Liver (tissue), 9 donors: ENCODE results near the gene ANXA11. TPM values are rescaled to one million over a fixed set of nuclear protein-coding genes. Genes with fewer than 3 reads are reported as not detected.

ENCODE experiments used
- DNase-seq: peaks from one replicate; pipeline ENCODE4 v3.0.0-alpha.2; 2017; ENCODE audit warnings: low spot score
- H3K27ac ChIP-seq, 2 donors: one replicate each; pipeline ENCODE4 v1.7.0; 2013; ENCODE audit warnings: inconsistent platforms in 2 of 2, low read length in 2 of 2, control low read depth in 1 of 2, low read depth in 1 of 2, mild to moderate bottlenecking in 1 of 2
- H3K27me3 ChIP-seq, 4 donors: one replicate each; pipeline versions ENCODE4 v1.6.1 to v1.7.0; 2013; ENCODE audit warnings: low read length in 3 of 4, inconsistent platforms in 1 of 4, mild to moderate bottlenecking in 1 of 4, moderate library complexity in 1 of 4; ENCODE audit not compliant: control insufficient read depth in 4 of 4, insufficient read depth in 4 of 4
- H3K36me3 ChIP-seq, 4 donors: one replicate each; pipeline versions ENCODE4 v1.6.1 to v1.7.0; 2013; ENCODE audit warnings: low read length in 3 of 4, mild to moderate bottlenecking in 3 of 4, low read depth in 1 of 4, moderate library complexity in 1 of 4; ENCODE audit not compliant: control insufficient read depth in 4 of 4, insufficient read depth in 3 of 4
- H3K4me1 ChIP-seq, 4 donors: one replicate each; pipeline versions ENCODE4 v1.6.1 to v1.7.0; 2013; ENCODE audit warnings: low read length in 3 of 4, mild to moderate bottlenecking in 3 of 4, moderate library complexity in 1 of 4; ENCODE audit not compliant: control insufficient read depth in 4 of 4, insufficient read depth in 4 of 4
- H3K4me3 ChIP-seq, 3 donors: one replicate each; pipeline versions ENCODE4 v1.6.1 to v1.7.0; 2013; ENCODE audit warnings: low read length in 3 of 3, control low read depth in 1 of 3, low read depth in 1 of 3, mild to moderate bottlenecking in 1 of 3
- H3K9ac ChIP-seq, 2 donors: one replicate each; pipeline ENCODE4 v1.7.0; 2013; ENCODE audit warnings: low read length in 2 of 2, mild to moderate bottlenecking in 2 of 2, moderate library complexity in 2 of 2, control low read depth in 1 of 2, low read depth in 1 of 2
- H3K9me3 ChIP-seq, 4 donors: one replicate each; pipeline versions ENCODE4 v1.6.1 to v1.7.0; 2013; ENCODE audit warnings: low read length in 3 of 4; ENCODE audit not compliant: control insufficient read depth in 4 of 4
- ATF3 ChIP-seq: IDR thresholded peaks from 2 replicates; pipeline ENCODE4 v1.6.1; 2016; ENCODE audit warnings: antibody characterized with exemption
- CTCF ChIP-seq: fragments of 150-350 bp; IDR thresholded peaks from 2 replicates; pipeline ENCODE4 v1.5.1; 2017; ENCODE audit warnings: improper control_type of control experiment, low read depth, low read length; ENCODE audit not compliant: missing input control
- EGR1 ChIP-seq, 2 donors: IDR thresholded peaks; 2 replicates each; pipeline ENCODE4 v1.6.1; 2016 to 2018; ENCODE audit warnings: antibody characterized with exemption in 2 of 2, low read depth in 2 of 2
- FOXA1 ChIP-seq: IDR thresholded peaks from 2 replicates; pipeline ENCODE4 v1.6.1; 2016; ENCODE audit warnings: antibody characterized with exemption
- FOXA2 ChIP-seq: IDR thresholded peaks from 2 replicates; pipeline ENCODE4 v1.6.1; 2016; ENCODE audit warnings: antibody characterized with exemption
- GABPA ChIP-seq, 2 donors: IDR thresholded peaks in 1 of 2; conservative IDR thresholded peaks in 1 of 2; 2 replicates each; pipeline ENCODE4 v1.6.1; 2016; ENCODE audit warnings: antibody characterized with exemption in 2 of 2, mild to moderate bottlenecking in 1 of 2, moderate library complexity in 1 of 2
- HNF4A ChIP-seq, 2 donors: conservative IDR thresholded peaks; 2 replicates each; pipeline ENCODE4 v1.6.1; 2016; ENCODE audit warnings: antibody characterized with exemption in 2 of 2, mild to moderate bottlenecking in 2 of 2
- HNF4G ChIP-seq: IDR thresholded peaks from 2 replicates; pipeline ENCODE4 v1.6.1; 2016; ENCODE audit warnings: antibody characterized with exemption
- JUND ChIP-seq, 2 donors: IDR thresholded peaks; 2 replicates each; pipeline ENCODE4 v1.6.1; 2016; ENCODE audit warnings: antibody characterized with exemption in 2 of 2
- NR2F2 ChIP-seq: IDR thresholded peaks from 2 replicates; pipeline ENCODE4 v1.6.1; 2016; ENCODE audit warnings: antibody characterized with exemption
- RAD21 ChIP-seq, 2 donors: IDR thresholded peaks; 2 replicates each; pipeline ENCODE4 v1.6.1; 2016; ENCODE audit warnings: antibody characterized with exemption in 2 of 2, mild to moderate bottlenecking in 2 of 2
- RXRA ChIP-seq, 2 donors: IDR thresholded peaks; 2 replicates each; pipeline ENCODE4 v1.6.1; 2017 to 2018; ENCODE audit warnings: antibody characterized with exemption in 2 of 2, mild to moderate bottlenecking in 1 of 2
- SP1 ChIP-seq: IDR thresholded peaks from 2 replicates; pipeline ENCODE4 v1.6.1; 2018; ENCODE audit warnings: antibody characterized with exemption, mild to moderate bottlenecking
- TAF1 ChIP-seq: conservative IDR thresholded peaks from 2 replicates; pipeline ENCODE4 v1.6.1; 2016; ENCODE audit warnings: antibody characterized with exemption, mild to moderate bottlenecking
- YY1 ChIP-seq: IDR thresholded peaks from 2 replicates; pipeline ENCODE4 v1.6.1; 2016; ENCODE audit warnings: antibody characterized with exemption, mild to moderate bottlenecking
- ZBTB33 ChIP-seq: IDR thresholded peaks from 2 replicates; pipeline ENCODE4 v1.6.1; 2016; ENCODE audit warnings: antibody characterized with exemption
- WGBS: extraction: QIAGEN DNeasy Blood & Tissue Kit; methylation state at CpG from one replicate; pipeline ENCODE4 v1.1.7; 2013; 5-methylcytosine and 5-hydroxymethylcytosine counted together
- polyA plus RNA-seq, 2 donors: library from polyadenylated mRNA; stranded (reverse) in 1 of 2; unstranded in 1 of 2; fragments of 200-250 nt in 1 of 2; fragments of >200 nt in 1 of 2; fragmentation: Nextera tagmentation in 1 of 2; extraction: Ambion mirVana in 1 of 2; gene quantifications; one replicate each; pipeline versions ENCODE4 v1.2.1 to v1.2.3, GENCODE V29; 2013 to 2015
- total RNA-seq, 2 donors: library from RNA; depleted of rRNA; stranded (reverse); fragments of >200 nt; gene quantifications; one replicate each; pipeline ENCODE4 v1.2.3, GENCODE V29; 2014
- TF ChIP-seq, protein P1 (sequence below): IDR thresholded peaks from 2 replicates; pipeline ENCODE4 v1.6.1; 2016; ENCODE audit warnings: antibody characterized with exemption, mild to moderate bottlenecking
- TF ChIP-seq, protein P2 (sequence below): IDR thresholded peaks from 2 replicates; pipeline ENCODE4 v1.6.1; 2016; ENCODE audit warnings: antibody characterized with exemption
- donor health status: healthy.
- donor health status: healthy.
- donor health status: healthy.
- donor health status: healthy.
- donor health status: healthy.

ANXA11 gene
- total and polyA plus RNA-seq, 4 donors, result 14.0 to 40.4 (median 24.8) TPM

- Histone ChIP-seq H3K27me3 (no peaks in the 10 kb centered on the region), H3K27ac (no peak overlapping the region), H3K9ac (no peak overlapping the region), H3K36me3 (peaks cover 0 to 5% (median 2%) of the 10 kb centered on the region in 4 donors), H3K9me3 (no peaks in the 10 kb centered on the region), H3K4me1 (peaks cover 4 to 9% (median 5%) of the 10 kb centered on the region in 4 donors), H3K4me3 (no peak overlapping the region)
- 30% methylated on average over 12 of the region's 12 CpGs for WGBS
- DNase-seq, result no peak
- TF ChIP-seq ZBTB33 (no peak), ATF3 (no peak), FOXA1 (no peak), HNF4A (conservative IDR thresholded peaks at IDR 0.05) (no peak), RXRA (IDR thresholded peaks at IDR 0.05) (no peak), NR2F2 (no peak), RAD21 (IDR thresholded peaks at IDR 0.05) (no peak), GABPA (IDR thresholded peaks at IDR 0.05 in 1 of 2, conservative IDR thresholded peaks at IDR 0.05 in 1 of 2) (no peak), TAF1 (no peak)
Measured at GRCh38 chr10:80144696-80145131, 60.6 kb downstream of the ANXA11 start.

DNA sequence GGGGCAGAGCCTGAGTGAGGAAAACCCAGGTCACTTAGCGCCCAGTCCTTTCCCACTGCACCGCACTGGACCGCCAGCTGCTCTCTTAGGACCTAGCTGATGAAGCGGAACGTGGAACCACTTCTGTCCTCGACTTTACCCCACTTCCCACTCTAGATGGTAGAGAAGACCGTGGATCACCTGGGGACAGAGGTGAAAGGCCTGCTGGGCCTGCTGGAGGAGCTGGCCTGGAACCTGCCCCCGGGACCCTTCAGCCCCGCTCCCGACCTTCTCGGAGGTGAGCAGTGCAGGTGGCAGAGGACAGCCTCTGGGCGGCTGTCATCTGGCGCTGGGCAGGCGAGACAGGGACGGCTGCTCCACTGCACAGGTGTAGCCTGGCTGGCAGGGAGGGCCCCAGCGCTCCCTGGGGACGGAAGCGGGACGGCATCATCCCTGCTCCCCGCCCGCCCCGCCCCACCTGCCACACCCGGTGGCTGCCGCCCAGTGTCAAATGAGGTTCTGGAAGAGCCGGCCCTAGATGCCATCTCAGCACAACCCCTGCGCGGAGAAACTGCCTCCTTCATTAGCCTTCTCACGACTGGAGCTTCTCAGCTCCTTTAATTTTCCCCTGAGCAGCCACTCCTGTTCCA is 61.2 kb downstream of the ANXA11 start:
- peaks cover 0 to 5% (median 2%) of the 10 kb centered on the region in 4 donors for H3K36me3 ChIP-seq
- H3K4me1 ChIP-seq, result peaks cover 4 to 9% (median 5%) of the 10 kb centered on the region in 4 donors
- H3K4me3 ChIP-seq, result no peak overlapping the region
- TF ChIP-seq ZBTB33 (no peak), CTCF (no peak), EGR1 (IDR thresholded peaks at IDR 0.05; ENCODE audit: low read depth in 2 of 2) (no peak), FOXA1 (no peak), RXRA (IDR thresholded peaks at IDR 0.05) (no peak), NR2F2 (no peak), YY1 (no peak), HNF4A (conservative IDR thresholded peaks at IDR 0.05) (no peak), HNF4G (no peak), TAF1 (no peak), GABPA (IDR thresholded peaks at IDR 0.05 in 1 of 2, conservative IDR thresholded peaks at IDR 0.05 in 1 of 2) (no peak), JUND (IDR thresholded peaks at IDR 0.05) (no peak), RAD21 (IDR thresholded peaks at IDR 0.05) (no peak), SP1 (no peak), FOXA2 (no peak), ATF3 (no peak)
- TF ChIP-seq, protein P1, sequence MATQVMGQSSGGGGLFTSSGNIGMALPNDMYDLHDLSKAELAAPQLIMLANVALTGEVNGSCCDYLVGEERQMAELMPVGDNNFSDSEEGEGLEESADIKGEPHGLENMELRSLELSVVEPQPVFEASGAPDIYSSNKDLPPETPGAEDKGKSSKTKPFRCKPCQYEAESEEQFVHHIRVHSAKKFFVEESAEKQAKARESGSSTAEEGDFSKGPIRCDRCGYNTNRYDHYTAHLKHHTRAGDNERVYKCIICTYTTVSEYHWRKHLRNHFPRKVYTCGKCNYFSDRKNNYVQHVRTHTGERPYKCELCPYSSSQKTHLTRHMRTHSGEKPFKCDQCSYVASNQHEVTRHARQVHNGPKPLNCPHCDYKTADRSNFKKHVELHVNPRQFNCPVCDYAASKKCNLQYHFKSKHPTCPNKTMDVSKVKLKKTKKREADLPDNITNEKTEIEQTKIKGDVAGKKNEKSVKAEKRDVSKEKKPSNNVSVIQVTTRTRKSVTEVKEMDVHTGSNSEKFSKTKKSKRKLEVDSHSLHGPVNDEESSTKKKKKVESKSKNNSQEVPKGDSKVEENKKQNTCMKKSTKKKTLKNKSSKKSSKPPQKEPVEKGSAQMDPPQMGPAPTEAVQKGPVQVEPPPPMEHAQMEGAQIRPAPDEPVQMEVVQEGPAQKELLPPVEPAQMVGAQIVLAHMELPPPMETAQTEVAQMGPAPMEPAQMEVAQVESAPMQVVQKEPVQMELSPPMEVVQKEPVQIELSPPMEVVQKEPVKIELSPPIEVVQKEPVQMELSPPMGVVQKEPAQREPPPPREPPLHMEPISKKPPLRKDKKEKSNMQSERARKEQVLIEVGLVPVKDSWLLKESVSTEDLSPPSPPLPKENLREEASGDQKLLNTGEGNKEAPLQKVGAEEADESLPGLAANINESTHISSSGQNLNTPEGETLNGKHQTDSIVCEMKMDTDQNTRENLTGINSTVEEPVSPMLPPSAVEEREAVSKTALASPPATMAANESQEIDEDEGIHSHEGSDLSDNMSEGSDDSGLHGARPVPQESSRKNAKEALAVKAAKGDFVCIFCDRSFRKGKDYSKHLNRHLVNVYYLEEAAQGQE, result no peak
- TF ChIP-seq, protein P2, sequence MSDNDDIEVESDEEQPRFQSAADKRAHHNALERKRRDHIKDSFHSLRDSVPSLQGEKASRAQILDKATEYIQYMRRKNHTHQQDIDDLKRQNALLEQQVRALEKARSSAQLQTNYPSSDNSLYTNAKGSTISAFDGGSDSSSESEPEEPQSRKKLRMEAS, result no peak
- no peak overlapping the region for H3K27ac ChIP-seq
- no peaks in the 10 kb centered on the region for H3K9me3 ChIP-seq
- WGBS, result 25% methylated on average over 28 of the region's 28 CpGs
- H3K9ac ChIP-seq, result no peak overlapping the region
- no peak for DNase-seq
- no peaks in the 10 kb centered on the region for H3K27me3 ChIP-seq
